HCT116 (cell line): ENCODE data around the gene CDH5. TPM values are rescaled to one million over a fixed set of nuclear protein-coding genes. Genes with fewer than 3 reads are reported as not detected.

Experiments
- ATAC-seq: fragments of 200-7000 bp; cut with Tn5 transposase; 2 replicates; pipeline ENCODE4 v1.9.1; 2020; ENCODE audit warnings: mild to moderate bottlenecking, moderate library complexity
- BruUV-seq: library from RNA; stranded (reverse); fragments of 400-500 nt; replicated peaks from 2 replicates; lab custom pipeline; 2021; lab: Mats Ljungman, UMichigan
- CTCF ChIA-PET: fragments of 300-600 bp; sonication (Branson Sonifier 250); formaldehyde crosslinking; loops from one replicate; lab custom pipeline; 2021; ENCODE audit warnings: antibody characterized with exemption; lab: Charles Lee
- POLR2A ChIA-PET: fragments of 300-600, 350-600 bp; sonication (Branson Sonifier 250); formaldehyde crosslinking; loops from one replicate; lab custom pipeline; 2021; ENCODE audit warnings: antibody characterized with exemption; lab: Charles Lee
- RAD21 ChIA-PET, 2 experiments: fragments of 300-600 bp; sonication (Branson Sonifier 250); formaldehyde crosslinking; loops; one replicate each; lab custom pipeline; 2023; ENCODE audit warnings: low total read pairs in 2 of 2; ENCODE audit not compliant: uncharacterized antibody in 2 of 2, unreplicated experiment in 2 of 2, low non-redundant PET in 1 of 2; lab: Charles Lee
- DNase-seq: peaks from one replicate; pipeline ENCODE4 v3.0.0-alpha.2; 2010; ENCODE audit warnings: low read depth, low spot score
- H2AFZ ChIP-seq: fragments of 200-600 bp; shearing (Covaris generic), sonication (generic); 2 replicates; pipeline ENCODE4 v1.6.1; 2017; ENCODE audit warnings: low read depth, mixed run types, mixed read lengths, antibody characterized with exemption, low read length; ENCODE audit not compliant: poor library complexity, severe bottlenecking
- H3K27ac ChIP-seq: 2 replicates; pipeline ENCODE4 v1.5.1; 2012; ENCODE audit warnings: low read depth, low read length
- H3K27me3 ChIP-seq: fragments of 200-600 bp; sonication (generic); 2 replicates; pipeline ENCODE4 v1.6.1; 2016; ENCODE audit warnings: mixed run types, low read length, mixed read lengths; ENCODE audit not compliant: insufficient read depth
- H3K36me3 ChIP-seq, 2 experiments: fragments of 200-500 bp in 1 of 2; fragments of 200-600 bp in 1 of 2; sonication (Bioruptor generic) in 1 of 2; sonication (generic) in 1 of 2; 2 replicates each; pipeline versions ENCODE4 v1.5.1 to v1.6.1; 2014 to 2016; ENCODE audit warnings: low read length in 2 of 2, inconsistent platforms in 1 of 2, mixed read lengths in 1 of 2, mixed run types in 1 of 2; ENCODE audit not compliant: insufficient read depth in 2 of 2, control insufficient read depth in 1 of 2
- H3K4me1 ChIP-seq, 2 experiments: fragments of 200-600 bp in 1 of 2; sonication (generic) in 1 of 2; 2 replicates each; pipeline versions ENCODE4 v1.5.1 to v1.6.1; 2012 to 2017; ENCODE audit warnings: low read length in 2 of 2, inconsistent platforms in 1 of 2, mild to moderate bottlenecking in 1 of 2, mixed read lengths in 1 of 2, mixed run types in 1 of 2, moderate library complexity in 1 of 2; ENCODE audit not compliant: insufficient read depth in 2 of 2, control insufficient read depth in 1 of 2
- H3K4me2 ChIP-seq: fragments of 200-600 bp; sonication (generic); 2 replicates; pipeline ENCODE4 v1.6.1; 2017; ENCODE audit warnings: mixed run types, low read length, mixed read lengths
- H3K4me3 ChIP-seq, 2 experiments: fragments of 200-600 bp in 1 of 2; sonication (generic) in 1 of 2; replicated peaks in 1 of 2; 2 replicates each; pipeline ENCODE4 v1.5.1; 2011 to 2016; ENCODE audit warnings: low read length in 2 of 2, control low read depth in 1 of 2, low read depth in 1 of 2, mild to moderate bottlenecking in 1 of 2, mixed read lengths in 1 of 2, mixed run types in 1 of 2
- H3K79me2 ChIP-seq: fragments of 200-600 bp; sonication (generic); 2 replicates; pipeline ENCODE4 v1.6.1; 2017; ENCODE audit warnings: mild to moderate bottlenecking, mixed run types, low read length, moderate library complexity, mixed read lengths; ENCODE audit not compliant: insufficient read depth
- H3K9ac ChIP-seq: fragments of 200-600 bp; sonication (generic); 2 replicates; pipeline ENCODE4 v1.6.1; 2016; ENCODE audit warnings: low read length, mixed read lengths
- H3K9me2 ChIP-seq: fragments of 200-600 bp; sonication (generic), shearing (Covaris generic); 2 replicates; pipeline ENCODE4 v1.6.1; 2017; ENCODE audit warnings: mixed run types, mild to moderate bottlenecking, moderate library complexity; ENCODE audit not compliant: insufficient read depth
- H3K9me3 ChIP-seq, 2 experiments: fragments of 200-500 bp in 1 of 2; fragments of 200-600 bp in 1 of 2; sonication (Bioruptor generic) in 1 of 2; sonication (generic) in 1 of 2; 2 replicates each; pipeline ENCODE4 v1.6.1; 2014 to 2017; ENCODE audit warnings: low read length in 2 of 2, mixed read lengths in 2 of 2, inconsistent platforms in 1 of 2, low read depth in 1 of 2, mild to moderate bottlenecking in 1 of 2, mixed run types in 1 of 2, moderate library complexity in 1 of 2; ENCODE audit not compliant: control insufficient read depth in 1 of 2, insufficient read depth in 1 of 2
- H4K20me1 ChIP-seq: fragments of 200-600 bp; sonication (generic), shearing (Covaris generic); 2 replicates; pipeline ENCODE4 v1.6.1; 2017; ENCODE audit warnings: mixed run types, mild to moderate bottlenecking, moderate library complexity; ENCODE audit not compliant: insufficient read depth
- CEBPB ChIP-seq: IDR thresholded peaks from 2 replicates; pipeline ENCODE4 v1.6.1; 2012; ENCODE audit warnings: low read depth
- ELF1 ChIP-seq: IDR thresholded peaks from 2 replicates; pipeline ENCODE4 v1.6.1; 2012; ENCODE audit warnings: low read depth, borderline replicate concordance
- EZH2phosphoT487 ChIP-seq: fragments of 200-600 bp; IDR thresholded peaks from 2 replicates; pipeline ENCODE4 v1.6.1; 2018; ENCODE audit warnings: antibody characterized with exemption, borderline replicate concordance
- FOSL1 ChIP-seq: IDR thresholded peaks from 2 replicates; pipeline ENCODE4 v1.6.1; 2012; ENCODE audit warnings: low read depth
- JUND ChIP-seq: IDR thresholded peaks from 2 replicates; pipeline ENCODE4 v1.6.1; 2012
- POLR2A ChIP-seq: IDR thresholded peaks from 2 replicates; pipeline ENCODE4 v1.7.0; 2011; ENCODE audit warnings: borderline replicate concordance; ENCODE audit not compliant: insufficient read depth, insufficient read length; ENCODE audit errors: extremely low read depth
- SP1 ChIP-seq: IDR thresholded peaks from 2 replicates; pipeline ENCODE4 v1.6.1; 2012; ENCODE audit warnings: low read depth
- YY1 ChIP-seq: IDR thresholded peaks from 2 replicates; pipeline ENCODE4 v1.6.1; 2011; ENCODE audit warnings: low read length, low read depth, moderate library complexity, mild to moderate bottlenecking; ENCODE audit not compliant: insufficient replicate concordance; ENCODE audit errors: extremely low read depth
- ZFX ChIP-seq: fragments of 450-650 bp; IDR thresholded peaks from 2 replicates; pipeline ENCODE4 v1.6.1; 2017
- intact Hi-C: fragments of 100-400 bp; cut with micrococcal nuclease; formaldehyde crosslinking; loops from 2 replicates; pipeline ENCODE4 v1.10.0; 2022
- total RNA-seq: library from RNA; stranded (reverse); gene quantifications from one replicate; pipeline ENCODE4 v1.2.1, GENCODE V29; 2021; ENCODE audit not compliant: unreplicated experiment
- TF ChIP-seq, protein P1 (sequence below): IDR thresholded peaks from 2 replicates; pipeline ENCODE4 v1.6.1; 2012; ENCODE audit warnings: low read depth
- TF ChIP-seq, protein P2 (sequence below), 3 experiments: fragments of 200-600 bp in 1 of 3; sonication (generic) in 1 of 3; IDR thresholded peaks in 2 of 3; conservative IDR thresholded peaks in 1 of 3; 2 replicates each; pipeline ENCODE4 v1.5.1; 2012 to 2017; ENCODE audit warnings: low read depth in 2 of 3, low read length in 2 of 3, antibody characterized with exemption in 1 of 3, borderline replicate concordance in 1 of 3, control low read depth in 1 of 3, mild to moderate bottlenecking in 1 of 3, mixed read lengths in 1 of 3, mixed run types in 1 of 3, moderate library complexity in 1 of 3; ENCODE audit not compliant: insufficient read depth in 1 of 3
- TF ChIP-seq, protein P3 (sequence below): IDR thresholded peaks from 2 replicates; pipeline ENCODE4 v1.6.1; 2012
- TF ChIP-seq, protein P4 (sequence below): IDR thresholded peaks from 2 replicates; pipeline ENCODE4 v1.6.1; 2011; ENCODE audit warnings: mild to moderate bottlenecking, low read length, moderate library complexity; ENCODE audit not compliant: insufficient replicate concordance; ENCODE audit errors: extremely low read depth
- TF ChIP-seq, protein P5 (sequence below): IDR thresholded peaks from 2 replicates; pipeline ENCODE4 v1.6.1; 2012

Gene CDH5
- total RNA-seq, 1 experiment from 2014 or later = 0.15 TPM

DNA sequence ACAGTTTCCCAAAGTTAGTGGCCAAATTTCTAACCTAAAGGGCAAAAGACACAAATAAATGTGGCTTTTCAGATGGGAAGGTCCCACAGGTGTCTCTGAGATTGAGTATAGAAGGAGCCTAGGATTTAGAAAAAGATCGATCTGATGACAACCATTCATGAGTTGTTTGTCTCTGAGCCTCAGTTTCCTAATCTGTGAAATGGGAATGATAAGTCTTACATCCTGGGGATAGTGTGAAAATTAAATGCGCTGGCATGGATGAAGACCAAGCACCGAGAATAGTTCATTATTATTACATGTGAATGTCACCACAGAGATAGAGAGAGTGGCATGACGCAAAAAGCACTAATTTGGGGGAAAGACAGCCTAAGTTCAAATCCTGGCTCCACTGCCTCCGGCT lies 7.2 kb downstream of the CDH5 start:
- H3K9me2 ChIP-seq = no peaks in the 10 kb centered on the region
- no peak overlapping the region for H3K4me2 ChIP-seq
- H3K9me3 ChIP-seq = no peaks in the 10 kb centered on the region
- BruUV-seq = no TSS peak
- ATAC-seq = no peak
- no peak overlapping the region for H2AFZ ChIP-seq
- no peaks in the 10 kb centered on the region for H4K20me1 ChIP-seq
- H3K27ac ChIP-seq = no peak overlapping the region
- H3K9ac ChIP-seq = no peak overlapping the region
- TF ChIP-seq FOSL1 (no peak), ZFX (no peak), JUND (no peak), POLR2A (no peak), YY1 (no peak), EZH2phosphoT487 (no peak), CEBPB (no peak), SP1 (no peak), ELF1 (no peak)
- TF ChIP-seq, protein P1, sequence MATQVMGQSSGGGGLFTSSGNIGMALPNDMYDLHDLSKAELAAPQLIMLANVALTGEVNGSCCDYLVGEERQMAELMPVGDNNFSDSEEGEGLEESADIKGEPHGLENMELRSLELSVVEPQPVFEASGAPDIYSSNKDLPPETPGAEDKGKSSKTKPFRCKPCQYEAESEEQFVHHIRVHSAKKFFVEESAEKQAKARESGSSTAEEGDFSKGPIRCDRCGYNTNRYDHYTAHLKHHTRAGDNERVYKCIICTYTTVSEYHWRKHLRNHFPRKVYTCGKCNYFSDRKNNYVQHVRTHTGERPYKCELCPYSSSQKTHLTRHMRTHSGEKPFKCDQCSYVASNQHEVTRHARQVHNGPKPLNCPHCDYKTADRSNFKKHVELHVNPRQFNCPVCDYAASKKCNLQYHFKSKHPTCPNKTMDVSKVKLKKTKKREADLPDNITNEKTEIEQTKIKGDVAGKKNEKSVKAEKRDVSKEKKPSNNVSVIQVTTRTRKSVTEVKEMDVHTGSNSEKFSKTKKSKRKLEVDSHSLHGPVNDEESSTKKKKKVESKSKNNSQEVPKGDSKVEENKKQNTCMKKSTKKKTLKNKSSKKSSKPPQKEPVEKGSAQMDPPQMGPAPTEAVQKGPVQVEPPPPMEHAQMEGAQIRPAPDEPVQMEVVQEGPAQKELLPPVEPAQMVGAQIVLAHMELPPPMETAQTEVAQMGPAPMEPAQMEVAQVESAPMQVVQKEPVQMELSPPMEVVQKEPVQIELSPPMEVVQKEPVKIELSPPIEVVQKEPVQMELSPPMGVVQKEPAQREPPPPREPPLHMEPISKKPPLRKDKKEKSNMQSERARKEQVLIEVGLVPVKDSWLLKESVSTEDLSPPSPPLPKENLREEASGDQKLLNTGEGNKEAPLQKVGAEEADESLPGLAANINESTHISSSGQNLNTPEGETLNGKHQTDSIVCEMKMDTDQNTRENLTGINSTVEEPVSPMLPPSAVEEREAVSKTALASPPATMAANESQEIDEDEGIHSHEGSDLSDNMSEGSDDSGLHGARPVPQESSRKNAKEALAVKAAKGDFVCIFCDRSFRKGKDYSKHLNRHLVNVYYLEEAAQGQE = no peak
- TF ChIP-seq, protein P2, sequence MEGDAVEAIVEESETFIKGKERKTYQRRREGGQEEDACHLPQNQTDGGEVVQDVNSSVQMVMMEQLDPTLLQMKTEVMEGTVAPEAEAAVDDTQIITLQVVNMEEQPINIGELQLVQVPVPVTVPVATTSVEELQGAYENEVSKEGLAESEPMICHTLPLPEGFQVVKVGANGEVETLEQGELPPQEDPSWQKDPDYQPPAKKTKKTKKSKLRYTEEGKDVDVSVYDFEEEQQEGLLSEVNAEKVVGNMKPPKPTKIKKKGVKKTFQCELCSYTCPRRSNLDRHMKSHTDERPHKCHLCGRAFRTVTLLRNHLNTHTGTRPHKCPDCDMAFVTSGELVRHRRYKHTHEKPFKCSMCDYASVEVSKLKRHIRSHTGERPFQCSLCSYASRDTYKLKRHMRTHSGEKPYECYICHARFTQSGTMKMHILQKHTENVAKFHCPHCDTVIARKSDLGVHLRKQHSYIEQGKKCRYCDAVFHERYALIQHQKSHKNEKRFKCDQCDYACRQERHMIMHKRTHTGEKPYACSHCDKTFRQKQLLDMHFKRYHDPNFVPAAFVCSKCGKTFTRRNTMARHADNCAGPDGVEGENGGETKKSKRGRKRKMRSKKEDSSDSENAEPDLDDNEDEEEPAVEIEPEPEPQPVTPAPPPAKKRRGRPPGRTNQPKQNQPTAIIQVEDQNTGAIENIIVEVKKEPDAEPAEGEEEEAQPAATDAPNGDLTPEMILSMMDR (IDR thresholded peaks at IDR 0.05 in 2 of 3, conservative IDR thresholded peaks at IDR 0.05 in 1 of 3; ENCODE audit: borderline replicate concordance in 1 of 3, insufficient read depth in 1 of 3, low read depth in 2 of 3, low read length in 2 of 3) = no peak
- TF ChIP-seq, protein P3, sequence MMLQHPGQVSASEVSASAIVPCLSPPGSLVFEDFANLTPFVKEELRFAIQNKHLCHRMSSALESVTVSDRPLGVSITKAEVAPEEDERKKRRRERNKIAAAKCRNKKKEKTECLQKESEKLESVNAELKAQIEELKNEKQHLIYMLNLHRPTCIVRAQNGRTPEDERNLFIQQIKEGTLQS = no peak
- TF ChIP-seq, protein P4, sequence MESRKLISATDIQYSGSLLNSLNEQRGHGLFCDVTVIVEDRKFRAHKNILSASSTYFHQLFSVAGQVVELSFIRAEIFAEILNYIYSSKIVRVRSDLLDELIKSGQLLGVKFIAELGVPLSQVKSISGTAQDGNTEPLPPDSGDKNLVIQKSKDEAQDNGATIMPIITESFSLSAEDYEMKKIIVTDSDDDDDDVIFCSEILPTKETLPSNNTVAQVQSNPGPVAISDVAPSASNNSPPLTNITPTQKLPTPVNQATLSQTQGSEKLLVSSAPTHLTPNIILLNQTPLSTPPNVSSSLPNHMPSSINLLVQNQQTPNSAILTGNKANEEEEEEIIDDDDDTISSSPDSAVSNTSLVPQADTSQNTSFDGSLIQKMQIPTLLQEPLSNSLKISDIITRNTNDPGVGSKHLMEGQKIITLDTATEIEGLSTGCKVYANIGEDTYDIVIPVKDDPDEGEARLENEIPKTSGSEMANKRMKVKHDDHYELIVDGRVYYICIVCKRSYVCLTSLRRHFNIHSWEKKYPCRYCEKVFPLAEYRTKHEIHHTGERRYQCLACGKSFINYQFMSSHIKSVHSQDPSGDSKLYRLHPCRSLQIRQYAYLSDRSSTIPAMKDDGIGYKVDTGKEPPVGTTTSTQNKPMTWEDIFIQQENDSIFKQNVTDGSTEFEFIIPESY = no peak
- TF ChIP-seq, protein P5, sequence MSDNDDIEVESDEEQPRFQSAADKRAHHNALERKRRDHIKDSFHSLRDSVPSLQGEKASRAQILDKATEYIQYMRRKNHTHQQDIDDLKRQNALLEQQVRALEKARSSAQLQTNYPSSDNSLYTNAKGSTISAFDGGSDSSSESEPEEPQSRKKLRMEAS = no peak
- TF ChIP-seq, all 23 proteins: peak for 0
- ChIA-PET RAD21 (no interaction called here), POLR2A (no interaction called here), CTCF (no interaction called here)
- no peaks in the 10 kb centered on the region for H3K27me3 ChIP-seq
- H3K4me1 ChIP-seq = peaks cover 0 to 6% of the 10 kb centered on the region in 2 experiments; a peak in 1 of 4 replicates
- no peak for DNase-seq
- H3K36me3 ChIP-seq = no peaks in the 10 kb centered on the region
- H3K4me3 ChIP-seq = no peak overlapping the region
- H3K79me2 ChIP-seq = no peaks in the 10 kb centered on the region
- intact Hi-C loops = no loop called here
